Measurements from ENCODE around the gene KLLN. TPM values are rescaled to one million over a fixed set of nuclear protein-coding genes. Genes with fewer than 3 reads are reported as not detected.

KLLN gene
- total and polyA plus RNA-seq, 2 experiments from 2014 or later = 0.56 to 1.1 TPM

- Histone ChIP-seq H3K36me3 (ENCODE audit: low read depth) (no peaks in the 10 kb centered on the region), H3K9me2 (ENCODE audit: insufficient read depth) (no peaks in the 10 kb centered on the region), H3K27me3 (replicated peaks; ENCODE audit: insufficient read depth) (no peaks in the 10 kb centered on the region), H3K27ac (no peak overlapping the region), H3K9me3 (ENCODE audit: low read depth) (no peaks in the 10 kb centered on the region), H3F3A (ENCODE audit: insufficient read depth) (0 out of 2 replicates have a peak, but pooled peaks cover 3% of the 10 kb centered on the region), H3K79me2 (ENCODE audit: insufficient read depth) (no peaks in the 10 kb centered on the region), H2AFZ (no peak overlapping the region), H3K4me3 (no peak overlapping the region), H3K4me2 (ENCODE audit: unreplicated experiment) (no peak overlapping the region), H3K4me1 (ENCODE audit: insufficient read depth) (peaks cover 28% of the 10 kb centered on the region), H3K9ac (no peak overlapping the region), H4K20me1 (ENCODE audit: insufficient read depth) (no peaks in the 10 kb centered on the region)
- in situ Hi-C loops (cut with MboI) = no loop called here
- peak; percentile 41 for DNase-seq
- WGBS, 2 experiments (ENCODE audit: low coverage in 1 of 2, low lambda C conversion rate in 2 of 2, missing lambda C conversion rate in 2 of 2) = 79 to 82% methylated on average over 7 of the region's 7 CpGs
- TF ChIP-seq EZH2phosphoT487 (IDR thresholded peaks at IDR 0.05; ENCODE audit: insufficient read depth, low read depth) (no peak), EZH2 (IDR thresholded peaks at IDR 0.05; ENCODE audit: insufficient read depth, poor library complexity, severe bottlenecking) (no peak)
Measured at GRCh38 chr10:87846023-87846422, 17.3 kb downstream of the KLLN start.

DNA sequence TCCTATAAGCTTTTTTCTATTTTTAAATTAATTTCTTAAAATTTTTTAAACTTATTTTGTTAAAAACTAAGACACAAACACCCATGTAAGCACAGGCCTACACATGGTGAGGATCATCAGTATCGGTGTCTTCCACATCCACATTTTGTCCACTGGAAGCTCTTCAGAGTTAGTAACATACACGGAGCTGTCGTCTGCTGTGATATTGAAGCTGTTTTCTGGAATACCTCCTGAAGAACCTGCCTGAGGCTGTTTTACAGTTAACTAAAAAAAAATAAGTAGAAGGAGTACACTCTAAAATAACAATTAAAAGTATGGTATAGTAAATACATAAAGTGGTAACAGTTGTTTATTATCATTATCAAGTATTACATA, 17.7 kb downstream of the KLLN start:
- Histone ChIP-seq H3K4me1 (ENCODE audit: insufficient read depth) (peaks cover 28% of the 10 kb centered on the region), H3K4me2 (ENCODE audit: unreplicated experiment) (no peak overlapping the region), H3K9ac (no peak overlapping the region), H3F3A (ENCODE audit: insufficient read depth) (0 out of 2 replicates have a peak, but pooled peaks cover 3% of the 10 kb centered on the region), H3K27ac (no peak overlapping the region), H3K27me3 (replicated peaks; ENCODE audit: insufficient read depth) (no peaks in the 10 kb centered on the region), H3K4me3 (no peak overlapping the region), H4K20me1 (ENCODE audit: insufficient read depth) (no peaks in the 10 kb centered on the region), H3K9me3 (ENCODE audit: low read depth) (no peaks in the 10 kb centered on the region), H3K9me2 (ENCODE audit: insufficient read depth) (no peaks in the 10 kb centered on the region), H2AFZ (no peak overlapping the region), H3K79me2 (ENCODE audit: insufficient read depth) (no peaks in the 10 kb centered on the region), H3K36me3 (ENCODE audit: low read depth) (no peaks in the 10 kb centered on the region)
- in situ Hi-C loops (cut with MboI) = no loop called here
- no peak for DNase-seq
- TF ChIP-seq EZH2phosphoT487 (IDR thresholded peaks at IDR 0.05; ENCODE audit: insufficient read depth, low read depth) (no peak), EZH2 (IDR thresholded peaks at IDR 0.05; ENCODE audit: insufficient read depth, poor library complexity, severe bottlenecking) (no peak)
- 90 to 97% methylated on average over 3 of the region's 3 CpGs for WGBS, 2 experiments (ENCODE audit: low coverage in 1 of 2, low lambda C conversion rate in 2 of 2, missing lambda C conversion rate in 2 of 2)

GRCh38 chr10:87844837-87845623, 18.3 kb downstream of the KLLN start:
- 0 out of 2 replicates have a peak, but pooled peaks cover 3% of the 10 kb centered on the region for H3F3A ChIP-seq (ENCODE audit: insufficient read depth)
- no peaks in the 10 kb centered on the region for H3K36me3 ChIP-seq (ENCODE audit: low read depth)
- no peaks in the 10 kb centered on the region for H3K9me2 ChIP-seq (ENCODE audit: insufficient read depth)
- H2AFZ ChIP-seq = no peak overlapping the region
- H3K4me2 ChIP-seq (ENCODE audit: unreplicated experiment) = no peak overlapping the region
- no peaks in the 10 kb centered on the region for H3K79me2 ChIP-seq (ENCODE audit: insufficient read depth)
- H4K20me1 ChIP-seq (ENCODE audit: insufficient read depth) = no peaks in the 10 kb centered on the region
- peaks cover 28% of the 10 kb centered on the region for H3K4me1 ChIP-seq (ENCODE audit: insufficient read depth)
- in situ Hi-C loops (cut with MboI) = no loop called here
- no peak overlapping the region for H3K27ac ChIP-seq
- WGBS, 2 experiments (ENCODE audit: low coverage in 1 of 2, low lambda C conversion rate in 2 of 2, missing lambda C conversion rate in 2 of 2) = 0% methylated on average over 1 of the region's 1 CpG
- no peaks in the 10 kb centered on the region for H3K27me3 ChIP-seq (replicated peaks; ENCODE audit: insufficient read depth)
- H3K4me3 ChIP-seq = no peak overlapping the region
- no peak for TF ChIP-seq EZH2 (IDR thresholded peaks at IDR 0.05; ENCODE audit: insufficient read depth, poor library complexity, severe bottlenecking)
- no peak for TF ChIP-seq EZH2phosphoT487 (IDR thresholded peaks at IDR 0.05; ENCODE audit: insufficient read depth, low read depth)
- H3K9me3 ChIP-seq (ENCODE audit: low read depth) = no peaks in the 10 kb centered on the region
- peak; percentile 69 for DNase-seq
- H3K9ac ChIP-seq = no peak overlapping the region

DNA sequence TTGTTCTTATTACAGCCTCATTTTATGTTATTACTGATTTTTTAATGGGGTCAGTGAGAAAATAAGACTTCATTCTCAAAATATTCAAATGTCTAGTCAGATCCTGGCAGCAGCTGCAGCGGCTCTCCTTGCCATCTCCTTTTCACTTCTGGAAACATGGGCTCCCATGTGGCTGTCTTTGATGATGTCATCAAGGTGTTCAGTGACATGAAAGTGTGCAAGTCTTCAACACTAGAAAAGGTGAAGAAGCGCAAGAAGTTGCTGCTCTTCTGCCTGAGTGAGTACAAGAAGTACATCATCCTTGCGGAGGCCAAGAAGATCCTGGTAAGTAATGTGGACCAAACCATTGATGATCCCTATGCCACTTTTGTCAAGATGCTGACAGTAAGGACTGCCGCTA, 19.6 kb downstream of the KLLN start:
- no peaks in the 10 kb centered on the region for H3K9me3 ChIP-seq (ENCODE audit: low read depth)
- H3K79me2 ChIP-seq (ENCODE audit: insufficient read depth) = no peaks in the 10 kb centered on the region
- no peak for DNase-seq
- no peak overlapping the region; the same call in 1 of the 2 replicates for H2AFZ ChIP-seq
- H3K27me3 ChIP-seq (replicated peaks; ENCODE audit: insufficient read depth) = no peaks in the 10 kb centered on the region
- in situ Hi-C loops (cut with MboI) = no loop called here
- H3F3A ChIP-seq (ENCODE audit: insufficient read depth) = 0 out of 2 replicates have a peak, but pooled peaks cover 3% of the 10 kb centered on the region
- no peaks in the 10 kb centered on the region for H3K36me3 ChIP-seq (ENCODE audit: low read depth)
- H3K4me3 ChIP-seq = no peak overlapping the region
- TF ChIP-seq EZH2 (IDR thresholded peaks at IDR 0.05; ENCODE audit: insufficient read depth, poor library complexity, severe bottlenecking) = no peak
- no peak for TF ChIP-seq EZH2phosphoT487 (IDR thresholded peaks at IDR 0.05; ENCODE audit: insufficient read depth, low read depth)
- peak overlapping the region; percentile 46 for H3K27ac ChIP-seq
- H3K9ac ChIP-seq = peak overlapping the region; percentile 10
- peaks cover 28% of the 10 kb centered on the region for H3K4me1 ChIP-seq (ENCODE audit: insufficient read depth)
- H4K20me1 ChIP-seq (ENCODE audit: insufficient read depth) = no peaks in the 10 kb centered on the region
- H3K9me2 ChIP-seq (ENCODE audit: insufficient read depth) = no peaks in the 10 kb centered on the region
- WGBS, 2 experiments (ENCODE audit: low coverage in 1 of 2, low lambda C conversion rate in 2 of 2, missing lambda C conversion rate in 2 of 2) = 96 to 99% methylated on average over 4 of the region's 4 CpGs
- H3K4me2 ChIP-seq (ENCODE audit: unreplicated experiment) = no peak overlapping the region

Measured in GM23248 (cell line).